Skeletal muscle tissue (tissue), 4 donors: ENCODE results near the gene TNFSF4. TPM values are rescaled to one million over a fixed set of nuclear protein-coding genes. Genes with fewer than 3 reads are reported as not detected.

Source experiments
- H3K27ac ChIP-seq: one replicate; pipeline ENCODE4 v1.7.0; 2013; ENCODE audit warnings: mild to moderate bottlenecking, low read depth, low read length, inconsistent platforms
- H3K27me3 ChIP-seq, 3 donors: one replicate each; pipeline ENCODE4 v1.7.0; 2013; ENCODE audit warnings: low read length in 3 of 3; ENCODE audit not compliant: control insufficient read depth in 3 of 3, insufficient read depth in 3 of 3
- H3K36me3 ChIP-seq, 3 donors: one replicate each; pipeline ENCODE4 v1.7.0; 2013; ENCODE audit warnings: low read length in 3 of 3; ENCODE audit not compliant: control insufficient read depth in 3 of 3, insufficient read depth in 3 of 3
- H3K4me1 ChIP-seq, 3 donors: one replicate each; pipeline ENCODE4 v1.7.0; 2013; ENCODE audit warnings: low read length in 3 of 3, mild to moderate bottlenecking in 3 of 3; ENCODE audit not compliant: control insufficient read depth in 3 of 3, insufficient read depth in 3 of 3
- H3K4me3 ChIP-seq, 3 donors: one replicate each; pipeline ENCODE4 v1.7.0; 2013; ENCODE audit warnings: low read length in 3 of 3
- H3K9ac ChIP-seq, 3 donors: one replicate each; pipeline ENCODE4 v1.7.0; 2013; ENCODE audit warnings: low read length in 3 of 3, mild to moderate bottlenecking in 3 of 3, moderate library complexity in 2 of 3, low read depth in 1 of 3
- H3K9me3 ChIP-seq, 3 donors: one replicate each; pipeline ENCODE4 v1.7.0; 2013; ENCODE audit warnings: low read length in 3 of 3; ENCODE audit not compliant: control insufficient read depth in 3 of 3
- total RNA-seq: library from RNA; depleted of rRNA; stranded (reverse); fragments of >200 nt; gene quantifications from one replicate; pipeline ENCODE4 v1.2.3, GENCODE V29; 2014
- donor health status: Osteomylitis.

The TNFSF4 gene
- total RNA-seq, 1 donor from 2014 or later, result 2.6 TPM

DNA sequence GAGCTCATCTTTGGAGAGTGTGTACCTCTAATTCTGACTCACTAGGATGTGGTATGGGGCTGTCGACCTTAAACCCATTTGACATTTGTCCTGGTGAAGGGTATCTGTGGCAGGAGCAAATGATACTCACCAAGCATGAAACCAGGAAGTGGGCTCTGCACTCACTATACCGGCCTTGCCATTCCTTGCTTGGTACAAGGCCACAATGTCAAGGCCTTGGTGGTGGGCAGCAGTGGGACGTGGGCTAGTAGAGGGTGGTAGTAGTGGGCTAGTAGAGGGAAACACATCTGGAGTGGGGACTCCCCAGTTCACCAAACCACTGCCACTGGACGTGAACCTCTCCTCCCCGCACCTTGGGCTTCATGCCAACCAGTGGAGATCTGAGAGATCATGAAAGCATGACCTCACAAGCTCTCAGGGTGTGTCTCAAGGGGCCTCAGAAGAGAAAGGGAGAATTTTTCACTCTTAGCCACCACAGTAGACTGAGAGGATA, 11.5 kb downstream of the TNFSF4 start:
- Histone ChIP-seq H3K27me3 (no peaks in the 10 kb centered on the region), H3K9me3 (no peaks in the 10 kb centered on the region), H3K9ac (no peak overlapping the region), H3K4me1 (peaks cover 4 to 6% (median 6%) of the 10 kb centered on the region in 3 donors), H3K36me3 (no peaks in the 10 kb centered on the region), H3K4me3 (no peak overlapping the region), H3K27ac (no peak overlapping the region)

DNA sequence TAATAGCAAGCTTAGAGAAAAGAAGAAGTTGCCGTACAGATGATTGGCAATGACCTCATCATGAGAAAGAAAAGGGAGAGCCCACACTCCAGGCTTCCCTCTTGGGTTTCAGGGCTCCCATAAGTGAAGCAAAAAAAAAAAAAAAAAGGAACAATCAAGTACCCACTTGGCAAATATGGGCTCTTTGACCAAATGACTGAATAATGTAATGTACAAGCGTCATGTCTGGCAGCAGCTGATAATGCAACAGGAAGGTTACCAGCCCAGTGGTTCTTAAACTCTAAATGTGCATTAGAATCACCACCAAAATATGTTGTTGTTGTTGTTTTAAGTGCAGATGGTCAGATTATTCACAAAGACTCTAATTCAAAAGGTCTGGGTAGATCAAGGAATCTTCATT, 13.5 kb downstream of the TNFSF4 start:
- H3K9ac ChIP-seq, result no peak overlapping the region
- H3K4me3 ChIP-seq, result no peak overlapping the region
- H3K27ac ChIP-seq, result no peak overlapping the region
- no peaks in the 10 kb centered on the region for H3K27me3 ChIP-seq
- no peaks in the 10 kb centered on the region for H3K9me3 ChIP-seq
- H3K4me1 ChIP-seq, result peaks cover 10 to 14% (median 12%) of the 10 kb centered on the region in 3 donors
- no peaks in the 10 kb centered on the region for H3K36me3 ChIP-seq

- Histone ChIP-seq H3K27ac (peak overlapping the region; percentile 65), H3K27me3 (no peaks in the 10 kb centered on the region), H3K4me1 (peaks cover 10 to 14% (median 12%) of the 10 kb centered on the region in 3 donors), H3K36me3 (no peaks in the 10 kb centered on the region), H3K4me3 (no peak overlapping the region), H3K9me3 (no peaks in the 10 kb centered on the region), H3K9ac (no peak overlapping the region)
These were observed 16.0 kb downstream of the TNFSF4 start for GRCh38 chr1:173191011-173191705.

- Histone ChIP-seq H3K9me3 (no peaks in the 10 kb centered on the region), H3K27me3 (no peaks in the 10 kb centered on the region), H3K9ac (peak overlapping the region in 1 of 3 donors; percentile 46), H3K27ac (peak overlapping the region; percentile 65), H3K4me3 (peak overlapping the region in 2 of 3 donors; percentile 2 to 46), H3K36me3 (no peaks in the 10 kb centered on the region), H3K4me1 (peaks cover 10 to 14% (median 12%) of the 10 kb centered on the region in 3 donors)
These were observed 16.8 kb downstream of the TNFSF4 start for GRCh38 chr1:173190101-173190936.

GRCh38 chr1:173187671-173188237, 19.4 kb downstream of the TNFSF4 start:
- Histone ChIP-seq H3K27me3 (no peaks in the 10 kb centered on the region), H3K9ac (no peak overlapping the region), H3K4me3 (no peak overlapping the region), H3K9me3 (no peaks in the 10 kb centered on the region), H3K4me1 (peaks cover 10 to 14% (median 12%) of the 10 kb centered on the region in 3 donors), H3K27ac (no peak overlapping the region), H3K36me3 (no peaks in the 10 kb centered on the region)

GRCh38 chr1:173181791-173182190, 25.3 kb downstream of the TNFSF4 start:
- no peak overlapping the region for H3K4me3 ChIP-seq
- no peaks in the 10 kb centered on the region for H3K27me3 ChIP-seq
- H3K9ac ChIP-seq, result no peak overlapping the region
- H3K9me3 ChIP-seq, result no peaks in the 10 kb centered on the region
- no peaks in the 10 kb centered on the region for H3K4me1 ChIP-seq
- H3K36me3 ChIP-seq, result no peaks in the 10 kb centered on the region
- no peak overlapping the region for H3K27ac ChIP-seq

DNA sequence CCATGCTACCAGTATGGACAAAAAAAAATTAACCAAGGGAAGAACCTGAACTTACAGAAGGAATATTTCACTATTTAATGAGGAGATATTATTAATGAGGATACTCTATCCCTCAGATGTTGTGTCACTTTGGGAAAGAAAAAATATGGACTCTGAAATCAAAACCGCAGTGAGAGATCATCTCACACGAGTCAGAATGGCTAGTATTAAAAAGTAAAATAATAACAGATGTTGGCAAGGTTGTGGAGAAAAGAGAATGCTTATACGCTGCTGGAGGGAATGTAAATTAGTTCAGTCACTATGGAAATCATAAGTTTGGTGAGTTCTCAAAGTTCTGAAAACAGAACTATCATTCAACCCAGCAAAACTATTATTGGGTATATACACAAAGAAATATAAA, 30.9 kb downstream of the TNFSF4 start:
- Histone ChIP-seq H3K27me3 (no peaks in the 10 kb centered on the region), H3K4me3 (no peak overlapping the region), H3K4me1 (peaks cover 0 to 2% (median 0%) of the 10 kb centered on the region in 3 donors), H3K9me3 (peaks cover 0 to 7% (median 3%) of the 10 kb centered on the region in 3 donors), H3K9ac (no peak overlapping the region), H3K27ac (no peak overlapping the region), H3K36me3 (no peaks in the 10 kb centered on the region)

GRCh38 chr1:173175514-173176145, 31.5 kb downstream of the TNFSF4 start:
- Histone ChIP-seq H3K27me3 (no peaks in the 10 kb centered on the region), H3K4me1 (peaks cover 0 to 2% (median 0%) of the 10 kb centered on the region in 3 donors), H3K4me3 (no peak overlapping the region), H3K9me3 (peaks cover 0 to 7% (median 3%) of the 10 kb centered on the region in 3 donors), H3K36me3 (no peaks in the 10 kb centered on the region), H3K9ac (no peak overlapping the region), H3K27ac (no peak overlapping the region)

DNA sequence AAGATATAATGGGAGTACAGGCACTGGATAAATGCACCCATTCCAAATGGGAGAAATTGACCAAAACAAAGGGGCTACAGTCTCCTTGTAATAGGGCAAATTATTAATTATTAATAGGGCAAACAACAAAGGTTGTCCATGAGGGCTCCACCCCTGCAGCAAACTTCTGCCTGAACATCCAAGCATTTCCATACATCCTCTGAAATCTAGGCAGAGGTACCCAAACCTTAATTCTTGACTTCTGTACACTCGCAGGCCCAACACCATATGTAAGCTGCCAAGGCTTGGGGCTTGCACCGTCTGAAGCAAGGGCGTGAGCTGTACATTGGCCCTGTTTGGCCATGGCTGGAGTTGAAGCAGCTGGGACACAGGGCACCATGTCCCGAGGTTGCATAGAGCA, 33.7 kb downstream of the TNFSF4 start:
- Histone ChIP-seq H3K4me1 (peaks cover 0 to 2% (median 0%) of the 10 kb centered on the region in 3 donors), H3K9me3 (peaks cover 0 to 7% (median 3%) of the 10 kb centered on the region in 3 donors)

More for the DNA sequence above, 33.7 kb downstream of the TNFSF4 start:
- Histone ChIP-seq H3K36me3 (no peaks in the 10 kb centered on the region), H3K27me3 (no peaks in the 10 kb centered on the region), H3K27ac (no peak overlapping the region), H3K4me3 (no peak overlapping the region), H3K9ac (no peak overlapping the region)
